Urothelium cell line (cell line): ENCODE results near the gene METTL21A.
"Not testable (repeated sequence)": the region's sequence is repeated elsewhere in the genome, so short reads cannot be mapped to it uniquely, and the experiment has no call there.

ENCODE experiments used
- DNase-seq: peaks from one replicate; pipeline ENCODE4 v3.0.0; 2011; ENCODE audit warnings: low spot score, mixed read lengths
- FAIRE-seq: peaks from 2 replicates; lab custom pipeline; 2011; peaks lifted over from hg19 to GRCh38; lab: Jason Lieb, UNC

METTL21A gene

GRCh38 chr2:207625014-207625907, at the start of gene METTL21A:
Gene METTL21A, minus strand, starts transcription at chr2:207625394. Its CDS starts 1,019 bp downstream, at chr2:207624375.
- FAIRE-seq (no peak), DNase-seq (peak; percentile 93)

GRCh38 chr2:207674826-207675225, 49.6 kb upstream of the METTL21A start:
- no peak for DNase-seq

GRCh38 chr2:207674266-207674774, 49.1 kb upstream of the METTL21A start:
- DNase-seq (no peak), FAIRE-seq (no peak)

More at GRCh38 chr2:207674826-207675225, 49.6 kb upstream of the METTL21A start:
- FAIRE-seq = no peak

GRCh38 chr2:207673431-207673830, 48.2 kb upstream of the METTL21A start:
- DNase-seq (no peak), FAIRE-seq (no peak)

- FAIRE-seq = no peak
- DNase-seq = no peak
These were observed 45.7 kb upstream of the METTL21A start for GRCh38 chr2:207670887-207671286.

GRCh38 chr2:207663870-207664545, 38.8 kb upstream of the METTL21A start:
- FAIRE-seq (no peak), DNase-seq (no peak)

- FAIRE-seq (no peak), DNase-seq (no peak)
These were observed 37.0 kb upstream of the METTL21A start for GRCh38 chr2:207662203-207662602.

GRCh38 chr2:207660994-207661393, 35.8 kb upstream of the METTL21A start:
- no peak for DNase-seq
- peak; percentile 35 for FAIRE-seq

- DNase-seq = no peak
- no peak for FAIRE-seq
These were observed 33.0 kb upstream of the METTL21A start for GRCh38 chr2:207658156-207658555.

- FAIRE-seq = no peak
- no peak for DNase-seq
These were observed 29.8 kb upstream of the METTL21A start for GRCh38 chr2:207655000-207655399.

GRCh38 chr2:207646582-207646981, 21.4 kb upstream of the METTL21A start:
- FAIRE-seq, DNase-seq: not testable (repeated sequence)

- DNase-seq = no peak
- no peak for FAIRE-seq
These were observed 18.7 kb upstream of the METTL21A start for GRCh38 chr2:207643892-207644291.

GRCh38 chr2:207640661-207641060, 15.5 kb upstream of the METTL21A start:
- FAIRE-seq (no peak), DNase-seq (no peak)

GRCh38 chr2:207640160-207640559, 15.0 kb upstream of the METTL21A start:
- FAIRE-seq (no peak), DNase-seq (no peak)

- not testable (repeated sequence) for DNase-seq, FAIRE-seq
These were observed 14.1 kb upstream of the METTL21A start for GRCh38 chr2:207639288-207639687.

GRCh38 chr2:207635468-207636200, 10.4 kb upstream of the METTL21A start:
- DNase-seq (peak; percentile 28), FAIRE-seq (no peak)

- FAIRE-seq = no peak
- DNase-seq = no peak
These were observed 8.5 kb upstream of the METTL21A start for GRCh38 chr2:207633686-207634085.

- DNase-seq = peak; percentile 30
- peak; percentile 53 for FAIRE-seq
These were observed 7.6 kb upstream of the METTL21A start for GRCh38 chr2:207632575-207633493.

- no peak for FAIRE-seq
- no peak for DNase-seq
These were observed 5.3 kb upstream of the METTL21A start for GRCh38 chr2:207630491-207630890.

GRCh38 chr2:207629553-207629952, 4.4 kb upstream of the METTL21A start:
- no peak for FAIRE-seq
- no peak for DNase-seq
